GM19438 (cell line): ENCODE data around the gene NECTIN4.

Experiments used
- ATAC-seq: cut with Tn5 transposase; IDR thresholded peaks from one replicate; pipeline ENCODE4 v1.9.1; 2021; ENCODE audit warnings: low read depth; ENCODE audit not compliant: unreplicated experiment

NECTIN4 gene

DNA sequence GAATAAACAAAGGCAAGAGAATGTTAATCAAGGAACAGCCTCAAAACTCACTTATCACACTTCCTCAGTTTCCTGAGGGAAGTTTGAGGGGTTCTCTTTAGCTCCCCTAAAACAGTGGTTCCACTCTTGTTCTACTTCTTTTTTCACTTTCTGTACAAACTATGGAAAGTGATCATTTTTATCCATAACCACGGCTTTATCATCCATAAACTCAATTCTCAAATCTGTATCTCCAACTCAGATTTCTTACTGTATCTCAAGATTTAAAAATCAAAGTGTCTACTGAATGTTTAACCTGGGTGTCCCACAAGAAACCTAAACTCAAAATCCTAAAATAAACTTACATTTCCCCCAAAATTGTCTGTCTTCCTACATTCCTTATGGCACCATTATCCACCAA lies 24.6 kb upstream of the NECTIN4 start:
- no peak for ATAC-seq

GRCh38 chr1:161111527-161111926 lies 22.2 kb upstream of the NECTIN4 start:
- no peak for ATAC-seq

- ATAC-seq = no peak
Observed at GRCh38 chr1:161111117-161111516, 21.8 kb upstream of the NECTIN4 start.

DNA sequence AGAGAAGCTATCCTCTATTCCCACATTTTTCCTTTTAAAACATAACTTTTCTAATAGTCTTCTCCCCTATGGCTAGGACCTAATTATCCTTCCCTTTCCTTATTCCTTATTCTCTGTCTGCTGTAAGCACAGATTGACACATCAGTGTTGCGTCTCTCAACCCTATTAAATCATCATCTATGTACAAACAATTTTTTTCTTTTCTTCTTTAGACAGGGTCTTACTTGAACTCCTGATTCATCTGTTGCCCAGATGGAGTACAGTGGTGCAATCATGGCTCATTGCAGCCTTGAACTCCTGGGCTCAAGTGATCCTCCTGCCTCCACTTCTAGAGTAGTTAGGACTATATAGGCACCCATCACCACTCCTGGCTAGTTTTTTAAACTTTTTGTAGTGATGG lies 17.1 kb upstream of the NECTIN4 start:
- ATAC-seq = no peak

DNA sequence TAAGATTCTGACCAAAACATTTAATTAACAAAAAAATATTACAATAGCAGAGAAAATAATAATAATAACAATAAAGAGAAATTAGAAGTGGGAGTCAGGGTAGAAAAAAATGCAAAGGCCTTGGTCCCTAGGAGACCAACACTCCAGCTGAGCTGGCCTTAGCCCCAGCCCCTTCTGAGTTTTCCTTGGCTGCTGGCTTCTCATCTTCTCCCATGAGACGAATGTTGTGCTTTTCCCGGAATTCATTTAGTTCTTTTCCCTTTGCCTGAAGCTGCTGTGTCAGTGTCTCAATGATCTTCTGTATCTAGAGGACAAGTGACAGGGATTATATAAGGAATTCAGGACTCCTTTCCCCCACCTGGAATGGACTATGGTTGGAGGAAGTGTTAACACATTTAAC lies 11.2 kb upstream of the NECTIN4 start:
- ATAC-seq = no peak

GRCh38 chr1:161099090-161099802 lies 9.9 kb upstream of the NECTIN4 start:
- ATAC-seq = no peak

- ATAC-seq = peak; percentile 60
Observed at GRCh38 chr1:161098210-161099068, 9.1 kb upstream of the NECTIN4 start, which contains the start of gene KLHDC9. Gene KLHDC9 (plus strand): TSS chr1:161098361. CDS start chr1:161098536, 175 bp downstream.

DNA sequence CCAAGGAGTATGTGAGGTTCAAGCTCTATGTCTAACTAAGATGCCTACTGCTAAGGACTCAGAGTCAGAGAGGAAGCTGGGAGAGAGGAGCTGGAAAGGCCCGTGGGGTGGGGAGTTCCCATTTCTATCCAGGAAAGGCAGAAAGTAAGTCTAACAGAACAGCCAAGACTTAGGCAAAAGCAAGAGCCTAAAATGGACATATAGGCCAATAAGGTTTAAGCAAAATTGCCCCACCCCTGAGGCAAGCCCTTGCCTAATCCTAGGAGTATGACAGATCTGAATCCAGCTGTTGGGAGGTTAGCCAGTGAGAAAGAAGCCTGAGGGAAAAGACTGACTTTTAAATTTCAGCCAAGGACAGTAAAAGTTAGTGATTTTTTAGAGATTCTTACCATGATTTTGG lies 7.2 kb upstream of the NECTIN4 start:
- ATAC-seq = no peak

DNA sequence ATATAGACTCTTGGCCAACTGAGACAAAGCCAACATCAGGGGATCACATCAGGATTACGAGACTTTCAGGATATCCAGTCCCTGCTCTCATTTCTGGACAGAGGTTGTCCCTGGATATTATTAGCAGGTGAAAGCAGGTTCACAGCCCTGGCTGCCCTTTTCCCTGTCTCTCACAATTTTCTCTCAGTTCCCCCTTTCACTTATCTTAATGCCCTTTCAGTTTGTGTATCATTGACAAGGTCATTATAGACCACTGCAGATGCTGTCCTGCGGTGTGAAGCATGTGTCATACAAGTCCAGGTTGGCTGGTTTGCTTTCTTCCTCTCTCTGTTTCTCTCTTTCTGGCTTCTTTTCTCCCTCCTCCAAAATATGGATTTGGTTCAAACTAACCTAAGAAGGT lies 6.7 kb upstream of the NECTIN4 start:
- ATAC-seq = no peak

GRCh38 chr1:161095230-161095629 lies 5.9 kb upstream of the NECTIN4 start:
- ATAC-seq = no peak

GRCh38 chr1:161094481-161094880 lies 5.1 kb upstream of the NECTIN4 start:
- ATAC-seq = no peak

DNA sequence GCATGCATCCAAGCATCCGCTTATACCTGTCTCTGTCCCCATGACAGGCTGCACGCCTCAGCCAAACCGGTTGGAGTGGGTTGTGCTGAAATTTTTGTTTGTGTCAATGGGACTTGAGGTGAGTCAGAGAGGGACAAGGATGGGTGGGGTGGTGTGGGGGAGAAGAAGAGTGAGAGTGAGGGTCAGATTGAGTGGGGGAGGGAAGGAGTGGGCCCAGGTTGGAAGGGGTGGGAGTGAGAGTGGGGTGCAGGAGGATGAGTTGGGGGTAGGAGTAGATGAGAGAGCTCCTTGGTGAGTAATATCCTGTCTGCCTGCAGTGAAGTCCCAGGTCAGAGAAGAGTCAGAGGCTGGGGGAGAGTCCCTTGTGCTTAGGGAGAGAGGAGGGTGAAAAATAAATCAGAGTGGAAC lies 3.3 kb upstream of the NECTIN4 start:
- no peak for ATAC-seq

GRCh38 chr1:161091796-161092507 lies 2.6 kb upstream of the NECTIN4 start:
- no peak for ATAC-seq

DNA sequence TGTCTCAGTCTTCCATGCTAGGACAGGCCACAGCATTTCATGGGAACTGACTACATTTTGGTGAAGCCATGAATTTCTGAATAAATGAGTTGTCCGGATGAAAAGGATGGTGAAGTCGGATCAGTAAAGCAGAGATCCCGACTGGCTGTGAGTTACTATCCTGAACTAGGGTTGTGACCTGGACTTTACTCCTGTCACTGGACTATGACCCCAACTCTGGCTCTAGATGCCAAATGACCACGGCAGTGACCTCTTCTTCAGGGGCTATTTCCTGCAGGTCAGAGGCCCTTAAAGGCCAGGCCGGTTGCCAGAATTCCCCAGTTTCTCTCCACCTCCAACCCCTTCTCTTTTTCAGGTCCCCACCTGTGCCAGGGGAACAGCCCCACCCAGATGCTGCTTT lies 1.7 kb upstream of the NECTIN4 start:
- no peak for ATAC-seq

- no peak for ATAC-seq
Observed at GRCh38 chr1:161090617-161091016, 1.3 kb upstream of the NECTIN4 start.

DNA sequence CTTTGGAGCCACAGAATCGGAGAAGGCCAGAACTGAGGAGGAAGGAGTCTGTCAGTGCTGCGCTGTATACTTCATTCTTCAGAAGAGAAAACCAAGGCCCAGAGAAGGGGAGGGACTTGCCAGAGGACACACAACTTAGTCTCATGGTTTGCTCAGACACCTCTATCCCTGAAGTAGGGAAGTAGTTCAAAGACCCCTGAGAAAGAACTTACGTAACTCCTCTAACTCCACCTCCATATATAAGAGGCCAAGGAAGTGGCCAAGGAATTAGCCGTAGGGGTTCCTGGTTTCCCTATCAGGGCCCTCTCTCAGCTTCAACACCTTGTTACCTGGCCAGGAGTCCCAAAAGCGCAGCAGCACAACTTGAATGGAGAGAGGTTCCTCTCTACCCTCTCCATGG lies 580 bp upstream of the NECTIN4 start:
- no peak for ATAC-seq

DNA sequence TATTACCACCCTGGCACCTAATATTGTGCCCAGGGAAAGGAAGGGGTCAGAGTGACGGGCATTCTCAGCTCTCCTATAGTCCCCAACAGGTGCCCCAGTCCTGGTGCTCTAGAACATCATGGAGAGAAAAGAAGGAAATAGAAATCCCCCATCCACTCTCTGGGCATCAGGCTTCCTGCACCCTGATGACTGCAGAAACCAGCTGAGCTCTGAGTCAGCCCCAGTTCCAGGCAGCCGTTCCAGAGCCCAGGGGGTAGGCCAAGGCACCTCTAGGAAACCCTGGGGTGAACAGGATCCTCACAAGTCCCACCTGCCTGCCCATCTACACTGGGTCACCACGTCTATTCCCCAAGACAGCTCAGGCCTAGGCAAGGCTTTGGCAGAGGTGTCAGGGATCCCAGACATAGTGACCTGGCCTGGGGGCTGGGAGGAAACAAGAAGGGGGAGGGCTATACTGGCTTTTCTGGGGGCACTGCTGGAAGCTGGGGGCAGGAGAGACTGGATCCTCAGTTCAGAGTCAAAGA lies 709 bp downstream of the NECTIN4 start:
- no peak for ATAC-seq

DNA sequence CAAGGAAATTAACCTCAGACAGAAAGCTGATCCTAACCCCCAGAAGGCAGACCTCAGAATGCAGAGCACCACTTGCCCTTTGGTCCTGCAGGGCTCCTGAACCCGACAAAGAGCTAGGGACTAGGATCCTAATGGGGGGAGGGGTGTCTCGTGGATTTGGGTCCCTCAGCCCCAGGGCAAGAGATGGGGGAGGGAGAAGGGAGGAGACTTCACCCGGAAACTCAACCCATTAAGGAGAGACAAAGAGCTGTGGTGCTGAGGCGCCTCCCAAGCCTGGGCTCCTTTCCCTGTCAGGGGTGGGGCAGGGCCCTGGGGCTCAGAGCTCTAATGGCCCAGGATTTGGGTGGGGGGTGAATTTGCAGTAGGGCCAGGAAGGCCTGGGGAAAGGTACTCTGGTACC lies 2.9 kb downstream of the NECTIN4 start:
- no peak for ATAC-seq

DNA sequence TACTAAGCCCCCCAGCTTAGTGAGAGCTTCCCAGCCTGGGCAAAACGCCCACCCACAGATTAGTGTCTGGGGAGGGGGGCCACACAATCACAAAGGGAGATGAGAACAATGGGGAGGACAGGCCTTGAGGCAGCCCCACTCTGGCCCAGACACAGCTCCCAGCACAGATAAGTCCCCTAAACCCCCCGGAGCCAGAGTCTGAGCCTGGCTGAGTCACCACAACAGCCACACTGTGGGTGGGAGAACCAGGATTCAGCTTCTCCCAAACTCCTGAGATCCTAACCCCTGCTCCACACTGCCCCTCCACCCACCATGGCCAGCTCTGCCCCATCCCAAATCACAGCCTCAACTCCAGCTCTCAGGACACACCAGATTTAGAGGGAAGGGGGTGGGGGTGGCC lies 4.2 kb downstream of the NECTIN4 start:
- no peak for ATAC-seq

GRCh38 chr1:161084597-161084988 lies 4.8 kb downstream of the NECTIN4 start:
- ATAC-seq = no peak
